ENCODE results near the gene C10orf88. TPM values are rescaled to one million over a fixed set of nuclear protein-coding genes. Genes with fewer than 3 reads are reported as not detected.

C10orf88 gene
- total and polyA plus RNA-seq, 2 of the 8 experiments (the other 6 are each of a cell fraction or from before 2014, with no cell fraction given), result 3.2 to 11.0 TPM

DNA sequence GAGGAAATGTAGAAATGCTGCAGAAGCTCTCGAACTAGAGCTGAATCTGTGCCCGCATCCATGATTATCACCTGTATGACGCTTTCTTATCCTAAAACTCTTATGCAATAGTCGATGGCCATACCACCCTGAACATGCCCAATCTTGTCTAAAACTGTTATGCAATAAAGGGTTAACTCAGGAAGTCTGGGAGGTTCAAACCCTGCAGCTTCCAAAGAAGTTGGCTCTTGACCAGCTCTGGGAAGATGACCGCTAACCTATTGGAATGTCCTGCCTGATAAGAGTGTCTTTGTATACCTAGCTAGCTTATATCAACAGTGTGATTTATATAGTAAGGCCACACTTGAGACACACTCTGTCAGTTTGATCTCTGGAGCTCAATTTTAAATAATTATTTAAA is 3.4 kb upstream of the C10orf88 start:
- DNase-seq (ENCODE audit: low read depth in 1 of 2, low spot score in 2 of 2), result no peak
- no peak overlapping the region for H3K4me3 ChIP-seq (ENCODE audit: extremely low read depth in 1 of 4, insufficient read depth in 2 of 4, low read depth in 3 of 4, low read length in 4 of 4)
- H4K8ac ChIP-seq (ENCODE audit: extremely low read depth, insufficient read depth, low read length), result no peak overlapping the region
- no peak overlapping the region for H3K18ac ChIP-seq (ENCODE audit: extremely low read depth, low read length)
- H3K23me2 ChIP-seq (ENCODE audit: low read depth, low read length), result peaks cover 4% of the 10 kb centered on the region; the same call in 1 of the 2 replicates
- no peaks in the 10 kb centered on the region for H3K79me1 ChIP-seq (ENCODE audit: low read depth, low read length)
- H3K9me3 ChIP-seq (ENCODE audit: insufficient read depth in 2 of 2, low read depth in 1 of 2, low read length in 1 of 2), result peaks cover 7 to 8% of the 10 kb centered on the region in 2 experiments; a peak in 3 of 4 replicates
- ChIA-PET POLR2A (ENCODE audit: partially characterized antibody) (interaction anchor here (0.8 kb wide), 1 partner anchor 25 kb away, joined by 3 read pairs; no protein-coding TSS in a partner anchor), CTCF (ENCODE audit: partially characterized antibody) (interaction anchor here (1.0 kb wide), 1 partner anchor 24 kb away, joined by 3 read pairs; no protein-coding TSS in a partner anchor)
- H4K91ac ChIP-seq (replicated peaks; ENCODE audit: insufficient read length, low read length), result no peak overlapping the region
- no peak overlapping the region for H2AK5ac ChIP-seq (ENCODE audit: low read depth, low read length)
- H2BK20ac ChIP-seq (ENCODE audit: low read length), result no peak overlapping the region
- H3K4me1 ChIP-seq (replicated peaks in 1 of 4; ENCODE audit: control insufficient read depth in 3 of 4, insufficient read depth in 4 of 4, low read length in 3 of 4), result peaks cover 0 to 3% (median 0%) of the 10 kb centered on the region in 4 experiments; a peak in 1 of 7 replicates
- 0 out of 4 replicates have a peak, but pooled peaks cover 0 to 3% of the 10 kb centered on the region in 2 experiments for H3K79me2 ChIP-seq (ENCODE audit: control insufficient read depth in 1 of 2, insufficient read depth in 2 of 2, low read length in 2 of 2)
- no peak overlapping the region for H3K23ac ChIP-seq (ENCODE audit: insufficient read length)
- no peak overlapping the region for H3K56ac ChIP-seq (replicated peaks; ENCODE audit: insufficient read length, low read depth, low read length)
- H3K4me2 ChIP-seq (ENCODE audit: insufficient read depth in 1 of 2, low read depth in 2 of 2, low read length in 2 of 2), result no peak overlapping the region
- H4K5ac ChIP-seq (ENCODE audit: insufficient read length, low read depth, low read length), result no peak overlapping the region
- H2BK5ac ChIP-seq (ENCODE audit: low read depth, low read length), result no peak overlapping the region
- no peak overlapping the region for H3K27ac ChIP-seq (ENCODE audit: low read depth, low read length)
- no peak overlapping the region for H2AFZ ChIP-seq (ENCODE audit: low read length)
- H2BK12ac ChIP-seq (ENCODE audit: low read depth, low read length), result no peak overlapping the region
- H2BK15ac ChIP-seq (ENCODE audit: low read length), result no peak overlapping the region
- H3K4ac ChIP-seq (replicated peaks; ENCODE audit: insufficient read length, low read depth, low read length), result no peak overlapping the region
- H3K36me3 ChIP-seq (ENCODE audit: control insufficient read depth in 2 of 4, insufficient read depth in 4 of 4, low read length in 3 of 4), result peaks cover 0 to 4% (median 0%) of the 10 kb centered on the region in 4 experiments; a peak in 2 of 8 replicates
- no peak overlapping the region for H2BK120ac ChIP-seq (replicated peaks; ENCODE audit: low read depth, low read length)
- 74% methylated on average over 5 of the region's 5 CpGs; no CpG with 5 or more reads in 1 of the 2 experiments for WGBS, 2 experiments (ENCODE audit: extremely low coverage in 1 of 2, insufficient coverage in 1 of 2, insufficient read length in 1 of 2, insufficient replicate concordance in 2 of 2, low coverage in 1 of 2, low lambda C conversion rate in 2 of 2, missing lambda C conversion rate in 1 of 2)
- no peak for FAIRE-seq
- no peak overlapping the region for H3K14ac ChIP-seq (ENCODE audit: insufficient read length)
- H3K27me3 ChIP-seq (replicated peaks in 1 of 4; ENCODE audit: control insufficient read depth in 3 of 4, extremely low read depth in 1 of 4, insufficient read depth in 3 of 4, low read length in 3 of 4), result peaks cover 7 to 15% (median 13%) of the 10 kb centered on the region in 4 experiments
- no peaks in the 10 kb centered on the region for H4K20me1 ChIP-seq (replicated peaks in 1 of 2; ENCODE audit: control insufficient read depth in 1 of 2, insufficient read depth in 2 of 2, low read length in 2 of 2)
- H3K9ac ChIP-seq (replicated peaks in 1 of 4; ENCODE audit: extremely low read depth in 1 of 4, low read depth in 3 of 4, low read length in 3 of 4), result no peak overlapping the region
- TF ChIP-seq GABPA (IDR thresholded peaks at IDR 0.05; ENCODE audit: borderline replicate concordance, insufficient read depth, low read length) (no peak), POLR2A (IDR thresholded peaks at IDR 0.05; ENCODE audit: control extremely low read depth in 1 of 2, low read depth in 2 of 2, low read length in 2 of 2) (no peak), TBP (IDR thresholded peaks at IDR 0.05; ENCODE audit: low read depth, low read length) (no peak), MAFK (IDR thresholded peaks at IDR 0.05; ENCODE audit: low read depth, low read length) (no peak), KDM1A (IDR thresholded peaks at IDR 0.05; ENCODE audit: borderline replicate concordance, low read length) (no peak), USF2 (IDR thresholded peaks at IDR 0.05; ENCODE audit: low read length) (no peak), CTCF (IDR thresholded peaks at IDR 0.05; ENCODE audit: control extremely low read depth in 1 of 3, insufficient read depth in 1 of 3, low read depth in 1 of 3, low read length in 3 of 3) (no peak), JUND (IDR thresholded peaks at IDR 0.05; ENCODE audit: low read length) (no peak), BACH1 (IDR thresholded peaks at IDR 0.05; ENCODE audit: low read length) (no peak), TCF12 (IDR thresholded peaks at IDR 0.05; ENCODE audit: low read depth, low read length) (no peak)
